Medulla oblongata (tissue), 1 donor: Measurements from ENCODE around the gene MRPS10.

Source experiments
- DNase-seq: peaks from one replicate; pipeline ENCODE4 v3.0.0-alpha.2; 2015; ENCODE audit errors: extremely low spot score

Gene MRPS10

DNA sequence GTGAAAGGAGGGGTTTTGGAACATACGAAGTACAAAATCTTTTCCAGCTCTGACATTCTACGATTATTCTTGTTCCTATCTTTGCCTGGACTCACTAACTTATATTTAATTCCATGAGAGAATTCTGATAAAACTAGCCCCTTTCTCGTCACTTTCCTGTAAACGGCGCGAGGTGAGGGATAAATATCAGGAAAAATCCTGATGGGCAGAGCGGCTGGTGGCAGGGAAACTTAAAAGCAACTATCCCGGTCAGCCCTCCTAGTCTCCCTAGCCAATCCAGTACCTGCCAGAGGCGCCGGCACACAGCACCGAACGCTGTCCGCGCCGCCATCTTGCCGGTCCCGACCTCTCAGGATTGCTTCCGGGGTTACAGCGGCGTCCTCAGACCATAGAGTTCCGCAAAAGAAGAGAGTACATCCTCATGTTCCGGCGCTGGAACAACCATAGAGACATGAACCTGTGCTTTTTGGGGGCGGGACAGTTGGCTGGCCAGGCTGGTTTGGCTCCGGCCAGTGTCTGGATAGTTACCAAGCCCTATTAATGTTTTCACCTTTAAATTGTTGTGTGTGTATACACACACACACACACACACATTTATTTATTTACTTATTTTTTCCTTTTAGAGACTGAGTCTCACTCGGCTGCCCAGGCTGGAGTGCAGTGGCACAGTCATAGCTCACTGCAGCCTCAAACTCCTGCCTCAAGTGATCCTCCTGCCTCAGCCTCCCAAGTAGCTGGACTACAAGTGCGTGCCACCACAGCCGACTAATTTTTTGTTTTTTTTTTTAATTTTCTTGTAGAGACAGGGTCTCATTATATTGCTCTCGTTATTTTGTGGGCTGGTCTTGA is at the start of gene MRPS10:
MRPS10 (minus strand) TSS at position 343 of the 849 bp plus-strand sequence; CDS start at position 331, 12 bp downstream.
- peak; percentile 96 for DNase-seq

DNA sequence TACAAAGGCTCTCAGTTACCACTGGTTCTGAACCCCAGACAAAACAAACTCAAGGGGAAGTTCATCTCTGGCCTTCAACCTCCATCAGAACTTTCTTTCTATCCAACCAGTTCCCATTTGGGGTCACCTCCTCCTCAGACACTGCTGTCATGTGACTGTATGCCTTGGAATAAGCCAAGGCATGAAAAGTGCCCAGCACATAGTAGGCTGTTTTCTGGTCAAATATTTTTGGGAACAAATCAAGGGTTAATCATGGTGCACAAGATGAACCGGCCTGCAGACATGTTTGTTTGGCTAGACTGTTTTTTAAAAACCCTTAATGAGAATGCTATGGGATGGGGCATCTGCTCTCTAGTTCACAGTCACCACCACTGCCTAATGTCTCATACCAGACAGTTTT is 48.9 kb upstream of the MRPS10 start:
- DNase-seq: no peak

DNA sequence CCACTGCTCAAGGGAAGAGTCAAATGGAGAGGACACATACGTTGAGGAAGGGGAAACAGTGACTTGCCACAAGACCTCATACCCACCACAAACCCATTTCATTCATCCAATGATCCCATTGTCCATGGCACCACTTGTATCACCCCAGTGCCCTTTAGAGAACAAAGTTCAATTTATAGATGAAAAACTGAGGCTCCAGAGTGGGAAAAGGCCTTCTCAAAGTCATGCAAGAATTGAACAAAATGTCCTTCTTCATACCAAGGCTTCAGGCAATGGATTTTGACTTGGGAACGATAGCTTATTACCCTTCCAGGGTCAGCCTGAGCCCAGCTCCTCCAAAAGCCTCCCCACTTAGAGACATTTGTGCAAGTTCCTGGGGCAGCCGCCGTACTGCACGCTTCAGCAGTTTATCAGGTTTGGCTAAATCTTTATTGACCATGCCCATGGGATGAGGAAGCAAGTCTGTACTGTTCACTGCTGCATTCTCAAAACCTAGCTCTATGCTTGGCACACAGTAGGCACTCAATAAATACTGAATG is 47.3 kb upstream of the MRPS10 start:
- no peak for DNase-seq

DNA sequence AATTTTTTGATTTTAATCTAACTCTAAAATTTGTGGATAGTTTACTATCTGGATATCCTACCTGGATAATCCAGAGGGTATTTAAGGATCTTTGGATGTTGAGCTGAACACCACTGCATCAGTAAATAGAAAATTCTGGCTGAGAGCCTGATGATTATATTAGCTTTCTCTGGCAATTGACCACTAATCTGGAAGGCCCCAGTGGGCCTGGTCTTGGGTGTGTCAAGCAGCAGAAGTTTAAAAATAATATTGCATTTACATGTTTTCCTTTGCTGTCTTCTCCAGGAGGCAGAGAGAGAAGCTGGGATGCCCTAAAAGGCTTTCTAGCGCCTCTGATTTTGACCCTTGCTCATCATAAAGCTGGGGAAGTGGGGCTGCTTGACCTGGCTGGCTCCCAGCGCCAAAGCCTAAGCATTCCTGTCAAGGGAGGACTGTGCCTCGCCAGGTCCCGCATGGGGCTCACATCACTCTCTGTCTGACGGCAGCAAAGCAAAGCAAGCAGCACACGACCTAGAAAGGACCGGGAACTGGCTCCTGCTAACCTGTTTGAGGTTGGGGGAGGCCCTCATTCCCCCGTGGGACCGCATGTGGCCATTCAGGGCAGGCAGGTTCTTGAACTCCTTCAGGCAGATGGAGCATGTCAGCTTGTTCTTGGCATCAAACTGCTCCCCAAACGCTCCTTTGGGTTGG is 46.6 kb upstream of the MRPS10 start:
- no peak for DNase-seq

DNA sequence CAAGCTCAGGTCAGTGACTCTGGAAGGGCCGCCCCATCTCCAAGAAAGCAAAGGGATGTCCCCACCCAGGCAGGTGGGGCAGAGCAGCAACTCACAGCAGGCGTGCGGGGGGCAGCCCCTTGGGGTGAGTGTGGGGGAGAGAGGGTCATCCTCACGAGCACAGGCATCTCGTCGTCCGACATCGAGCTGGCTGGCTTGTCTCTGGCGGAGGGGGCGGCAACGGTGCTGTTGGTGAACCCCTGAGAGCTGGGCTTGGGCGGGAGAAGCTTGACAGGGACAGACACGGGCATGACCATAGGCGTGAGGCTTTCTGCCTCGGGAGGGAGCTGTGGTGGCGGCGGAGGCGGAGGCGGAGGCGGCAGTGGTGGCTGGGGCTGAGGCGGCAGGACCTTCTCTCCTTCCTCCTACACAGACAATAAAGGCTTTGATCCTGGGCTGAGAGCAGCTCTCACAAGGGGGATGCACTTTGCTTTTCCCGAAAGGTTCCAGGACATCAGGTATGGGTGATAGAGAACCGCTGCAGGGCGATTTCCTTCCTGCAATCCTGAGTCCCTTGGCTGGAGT is 45.6 kb upstream of the MRPS10 start:
- no peak for DNase-seq

DNA sequence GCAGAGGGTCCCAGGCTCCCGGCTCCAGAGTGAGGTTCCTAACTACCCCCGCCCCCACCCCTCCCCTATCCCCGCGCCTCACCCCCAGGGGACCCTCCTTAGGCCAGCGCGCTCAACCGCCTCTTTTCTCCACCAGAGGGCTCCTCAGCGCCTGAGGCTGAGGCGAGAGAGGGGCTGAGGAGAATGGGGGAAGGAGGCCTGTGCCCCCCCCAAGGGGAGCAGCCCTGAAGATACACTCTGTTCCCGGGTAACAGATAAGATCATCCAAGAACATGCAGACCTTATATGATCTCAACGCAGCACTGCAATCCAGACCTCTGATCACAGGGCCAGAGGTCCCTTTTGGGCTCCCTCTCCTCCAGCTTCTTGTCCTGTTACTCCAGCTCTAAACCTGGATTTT is 43.3 kb upstream of the MRPS10 start:
- DNase-seq: no peak

- DNase-seq: no peak
These were observed 42.8 kb upstream of the MRPS10 start for GRCh38 chr6:42260396-42260888.

GRCh38 chr6:42259841-42260395 is 42.3 kb upstream of the MRPS10 start:
- no peak for DNase-seq

GRCh38 chr6:42259286-42259685 is 41.6 kb upstream of the MRPS10 start:
- DNase-seq: no peak

GRCh38 chr6:42257614-42258013 is 40.0 kb upstream of the MRPS10 start:
- DNase-seq: no peak

DNA sequence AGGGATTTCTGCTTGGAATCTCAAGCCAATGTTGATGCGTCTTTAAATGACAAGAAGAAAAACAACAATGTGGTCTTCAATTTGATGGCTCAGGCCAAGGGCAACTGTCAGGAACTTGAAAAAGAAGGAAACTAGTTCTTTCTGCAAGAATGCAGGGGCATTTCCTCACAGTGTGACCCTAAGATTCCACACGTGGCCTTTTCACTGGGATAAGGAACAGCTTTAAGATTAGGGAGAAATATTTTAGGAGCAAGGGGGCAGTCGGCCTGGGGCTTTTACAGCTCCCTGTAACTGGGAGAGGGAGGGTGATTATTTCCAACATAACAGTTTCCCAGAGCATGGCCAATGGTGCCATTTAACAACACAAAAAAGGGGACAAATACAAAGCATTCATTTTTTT is 39.4 kb upstream of the MRPS10 start:
- DNase-seq: no peak

- no peak for DNase-seq
These were observed 37.4 kb upstream of the MRPS10 start for GRCh38 chr6:42255050-42255449.

- DNase-seq: no peak
These were observed 36.8 kb upstream of the MRPS10 start for GRCh38 chr6:42254505-42254904.

GRCh38 chr6:42251911-42252637 is 34.4 kb upstream of the MRPS10 start:
- DNase-seq: peak; percentile 25

- peak; percentile 2 for DNase-seq
These were observed 33.8 kb upstream of the MRPS10 start for GRCh38 chr6:42251500-42251899.

GRCh38 chr6:42250274-42250931 is 32.7 kb upstream of the MRPS10 start:
- peak; percentile 25 for DNase-seq

DNA sequence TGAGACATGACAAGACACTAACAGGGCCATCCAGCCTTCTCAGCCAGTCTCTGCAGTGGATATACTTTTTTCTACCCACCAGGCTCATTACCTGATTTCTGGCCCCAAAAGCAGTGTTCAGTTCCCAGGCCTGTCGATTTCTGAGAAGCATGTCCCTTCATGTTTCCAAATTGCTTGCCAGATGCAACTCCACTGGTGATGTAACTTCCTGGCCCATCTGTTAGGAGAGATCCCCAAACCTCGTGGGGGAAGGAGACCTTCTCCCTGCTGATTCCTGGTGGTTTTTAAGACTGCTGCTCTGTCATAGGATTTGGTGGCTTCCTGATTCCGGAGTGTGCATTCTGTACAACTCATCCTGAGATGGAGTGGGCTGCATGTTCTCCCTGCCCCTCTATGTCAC is 31.6 kb upstream of the MRPS10 start:
- DNase-seq: no peak

DNA sequence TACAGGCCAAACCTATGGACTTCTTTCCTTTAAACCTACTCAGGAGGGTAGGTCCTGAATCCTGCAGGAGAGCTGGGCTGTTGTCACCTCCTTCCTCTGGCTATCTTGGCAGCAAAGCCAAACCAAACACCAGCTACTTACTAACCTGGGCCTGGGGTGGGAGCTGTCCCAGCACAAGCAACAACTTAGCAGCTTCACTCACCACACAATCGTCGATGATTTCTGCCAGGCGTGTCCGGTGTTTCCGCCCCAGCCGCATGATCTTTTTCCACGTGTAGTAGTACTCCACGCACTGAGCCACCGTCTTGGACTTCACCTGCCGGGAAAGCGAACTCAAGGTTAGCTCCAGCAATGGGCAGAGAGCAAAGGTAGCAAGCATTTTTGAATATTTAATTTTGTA is 25.4 kb upstream of the MRPS10 start:
- no peak for DNase-seq

DNA sequence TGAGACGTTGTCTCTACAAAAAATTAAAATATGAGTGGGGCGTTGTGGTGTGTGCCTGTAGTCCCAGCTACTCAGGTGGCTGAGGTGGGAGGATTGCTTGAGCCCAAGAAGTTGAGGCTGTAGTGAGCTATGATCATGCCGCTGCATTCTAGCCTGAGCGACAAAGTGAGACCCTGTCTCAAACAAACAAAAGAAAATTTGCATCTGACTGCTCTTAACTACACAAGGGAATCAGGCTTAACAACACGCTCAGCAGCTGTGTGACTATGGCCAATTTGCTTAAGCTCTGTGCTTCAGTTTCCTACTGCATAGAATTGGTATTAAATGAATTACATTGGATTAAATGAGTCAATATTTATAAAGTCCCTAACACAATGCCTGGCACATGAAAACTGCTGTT is 24.3 kb upstream of the MRPS10 start:
- DNase-seq: no peak

DNA sequence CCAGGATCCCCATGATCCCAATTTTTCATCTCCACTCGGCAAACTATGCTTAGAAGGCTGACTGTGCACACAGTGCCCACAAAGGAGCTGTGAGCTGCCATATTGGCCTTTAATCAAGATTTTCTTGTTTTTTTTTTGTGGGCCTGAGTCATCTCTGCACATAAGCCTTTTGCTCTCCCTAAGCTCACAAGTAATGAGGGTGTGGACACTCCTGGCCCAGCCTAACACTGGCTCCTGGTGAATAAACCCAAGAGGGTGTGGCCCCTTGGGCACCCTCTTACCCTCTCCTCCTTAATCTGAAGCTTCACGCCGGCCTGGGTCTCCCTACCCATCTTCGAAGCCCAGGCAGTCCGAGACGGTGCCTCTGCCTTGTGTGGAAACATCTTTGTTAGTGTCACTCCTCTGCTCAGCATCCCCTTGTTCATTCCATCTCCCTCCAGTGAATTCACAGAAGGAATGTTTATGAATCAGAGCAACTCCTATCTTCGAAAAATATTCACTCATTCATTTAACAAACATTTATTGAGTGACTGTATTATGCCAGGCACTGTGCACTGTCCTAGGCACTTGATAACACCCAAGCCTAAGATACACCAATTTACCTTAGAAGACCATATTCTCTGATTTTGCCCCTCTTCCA is 22.2 kb upstream of the MRPS10 start:
- no peak for DNase-seq
